IPS DF 6.9 (cell line): ENCODE measurements around the gene FBXO39.

ENCODE experiments used
- DNase-seq: peaks from one replicate; pipeline ENCODE4 v3.0.0-alpha.2; 2013; ENCODE audit warnings: low read depth, low spot score
- H3K27ac ChIP-seq: one replicate; pipeline ENCODE4 v1.5.1; 2013; ENCODE audit warnings: low read length, control low read depth
- H3K27me3 ChIP-seq: 2 replicates; pipeline ENCODE4 v1.6.1; 2013; ENCODE audit warnings: mild to moderate bottlenecking, low read length; ENCODE audit not compliant: control insufficient read depth, insufficient read depth
- H3K36me3 ChIP-seq: 2 replicates; pipeline ENCODE4 v1.6.1; 2013; ENCODE audit warnings: low read length; ENCODE audit not compliant: control insufficient read depth, insufficient read depth
- H3K4me1 ChIP-seq: 2 replicates; pipeline ENCODE4 v1.6.1; 2013; ENCODE audit warnings: low read length; ENCODE audit not compliant: control insufficient read depth, insufficient read depth
- H3K4me3 ChIP-seq: 2 replicates; pipeline ENCODE4 v1.5.1; 2013; ENCODE audit warnings: mild to moderate bottlenecking, low read length
- H3K9me3 ChIP-seq: 2 replicates; pipeline ENCODE4 v1.6.1; 2013; ENCODE audit warnings: low read length, inconsistent platforms; ENCODE audit not compliant: control insufficient read depth, insufficient read depth
- WGBS: extraction: QIAGEN DNeasy Blood & Tissue Kit; methylation state at CpG from one replicate; pipeline ENCODE4 v1.1.7; 2013; ENCODE audit warnings: mixed read lengths, missing lambda C conversion rate; ENCODE audit not compliant: insufficient read length, insufficient coverage; 5-methylcytosine and 5-hydroxymethylcytosine counted together

The FBXO39 gene

GRCh38 chr17:6787081-6787693 lies 11.2 kb downstream of the FBXO39 start:
- Histone ChIP-seq H3K9me3 (no peaks in the 10 kb centered on the region), H3K4me3 (no peak overlapping the region), H3K27ac (no peak overlapping the region), H3K27me3 (no peaks in the 10 kb centered on the region), H3K36me3 (no peaks in the 10 kb centered on the region), H3K4me1 (no peaks in the 10 kb centered on the region)
- WGBS: no CpG with 5 or more reads among the region's 10 CpGs
- no peak for DNase-seq

GRCh38 chr17:6789146-6789545 lies 13.1 kb downstream of the FBXO39 start:
- Histone ChIP-seq H3K27me3 (no peaks in the 10 kb centered on the region), H3K36me3 (no peaks in the 10 kb centered on the region), H3K9me3 (no peaks in the 10 kb centered on the region), H3K27ac (no peak overlapping the region), H3K4me3 (no peak overlapping the region), H3K4me1 (no peaks in the 10 kb centered on the region)
- WGBS: no CpG with 5 or more reads among the region's 4 CpGs
- DNase-seq: no peak

DNA sequence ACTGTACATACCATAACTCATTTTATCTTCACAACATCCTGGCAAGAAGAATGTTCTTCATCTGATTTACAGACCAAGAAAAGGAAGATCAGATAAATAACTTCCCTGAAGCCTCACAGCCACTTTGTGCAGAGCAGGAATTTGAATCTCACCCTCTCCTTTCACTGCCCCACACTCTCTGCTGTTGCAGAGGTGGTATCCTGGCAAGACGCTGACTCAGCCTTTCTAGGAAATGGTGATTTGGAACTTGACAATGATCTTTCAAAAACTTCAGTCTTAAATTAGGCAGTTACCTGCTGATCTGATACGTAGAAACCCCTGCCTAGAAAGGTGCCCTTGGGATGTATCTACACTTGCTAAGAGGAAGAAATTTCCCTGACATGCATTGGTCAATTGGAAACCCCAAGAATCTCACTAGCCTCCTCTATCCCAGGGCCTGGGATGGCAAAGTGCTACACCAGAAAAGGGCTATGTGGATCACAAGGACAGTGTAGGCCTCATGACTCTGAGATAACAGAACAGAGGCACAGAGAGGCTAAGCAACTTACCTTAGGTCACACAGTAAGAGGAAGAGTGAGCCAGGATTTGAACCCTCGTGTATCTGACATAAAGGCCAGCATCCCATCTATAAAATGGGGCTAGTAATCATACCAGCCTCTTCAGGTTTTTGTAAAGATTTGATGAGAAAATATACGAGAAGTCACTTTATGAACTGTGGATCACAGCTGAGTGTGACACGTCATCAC lies 17.9 kb downstream of the FBXO39 start:
- H3K9me3 ChIP-seq: no peaks in the 10 kb centered on the region
- WGBS: no CpG with 5 or more reads among the region's 5 CpGs

GRCh38 chr17:6796017-6796886 lies 20.2 kb downstream of the FBXO39 start:
- Histone ChIP-seq H3K27ac (no peak overlapping the region), H3K27me3 (no peaks in the 10 kb centered on the region), H3K36me3 (no peaks in the 10 kb centered on the region), H3K4me3 (no peak overlapping the region), H3K4me1 (peaks cover 1% of the 10 kb centered on the region; the same call in 1 of the 2 replicates), H3K9me3 (no peaks in the 10 kb centered on the region)
- DNase-seq: no peak
- no CpG with 5 or more reads among the region's 10 CpGs for WGBS

More for the DNA sequence above, 17.9 kb downstream of the FBXO39 start:
- Histone ChIP-seq H3K36me3 (no peaks in the 10 kb centered on the region), H3K27ac (no peak overlapping the region), H3K4me1 (no peaks in the 10 kb centered on the region), H3K4me3 (no peak overlapping the region), H3K27me3 (no peaks in the 10 kb centered on the region)
- no peak for DNase-seq

DNA sequence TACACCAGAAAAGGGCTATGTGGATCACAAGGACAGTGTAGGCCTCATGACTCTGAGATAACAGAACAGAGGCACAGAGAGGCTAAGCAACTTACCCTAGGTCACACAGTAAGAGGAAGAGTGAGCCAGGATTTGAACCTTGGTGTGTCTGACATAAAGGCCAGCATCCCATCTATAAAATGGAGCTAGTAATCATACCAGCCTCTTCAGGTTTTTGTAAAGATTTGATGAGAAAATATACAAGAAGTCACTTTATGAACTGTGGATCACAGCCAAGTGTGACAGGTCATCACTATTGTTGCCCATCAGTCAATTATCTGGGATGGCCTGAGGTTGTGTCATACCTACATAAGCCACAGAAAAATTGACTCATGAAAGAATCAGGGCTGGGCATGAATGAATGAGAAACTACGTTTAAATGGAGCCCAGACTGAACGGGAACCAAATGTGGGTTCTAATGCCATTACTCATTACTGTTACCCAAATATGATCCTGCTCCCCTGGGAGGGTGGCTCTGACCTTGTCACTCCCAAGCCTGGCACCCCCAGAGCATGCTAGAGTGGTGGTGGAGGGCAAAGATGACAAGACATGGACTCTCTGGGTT lies 21.0 kb downstream of the FBXO39 start:
- H3K36me3 ChIP-seq: no peaks in the 10 kb centered on the region
- peaks cover 1% of the 10 kb centered on the region; the same call in 1 of the 2 replicates for H3K4me1 ChIP-seq
- no peak overlapping the region for H3K4me3 ChIP-seq
- no peak for DNase-seq
- H3K27me3 ChIP-seq: no peaks in the 10 kb centered on the region
- no peaks in the 10 kb centered on the region for H3K9me3 ChIP-seq
- WGBS: no CpG with 5 or more reads among the region's 2 CpGs
- H3K27ac ChIP-seq: no peak overlapping the region

DNA sequence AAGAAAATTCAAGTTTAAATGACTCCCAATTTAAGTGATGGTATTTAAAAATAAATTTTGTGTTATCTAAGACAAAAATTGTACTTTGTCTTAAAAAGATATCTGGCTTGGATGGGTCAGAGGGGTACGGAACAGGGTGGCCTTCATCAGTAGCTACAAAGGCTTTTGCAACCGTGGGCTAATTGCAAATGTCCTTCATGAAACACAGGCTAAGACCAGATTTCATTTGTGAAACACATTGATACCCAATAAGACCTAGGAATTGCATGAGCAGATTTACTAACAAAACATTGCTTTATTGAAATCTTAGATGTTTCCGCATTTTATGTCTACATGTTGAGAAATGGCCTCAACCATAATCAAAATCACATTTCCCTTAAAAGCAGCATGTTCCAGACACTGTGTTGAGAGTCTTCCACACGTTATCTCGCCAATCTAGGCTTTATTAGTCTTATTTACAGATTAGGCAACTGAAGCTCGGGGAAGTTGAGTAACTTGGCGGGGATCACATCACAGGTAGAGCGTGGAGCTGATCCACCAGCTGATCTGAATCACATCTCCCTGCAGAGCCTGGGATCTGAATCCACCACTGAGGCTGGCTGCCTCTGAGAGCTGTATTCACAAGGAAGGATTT lies 21.8 kb downstream of the FBXO39 start:
- no peaks in the 10 kb centered on the region for H3K27me3 ChIP-seq
- no peaks in the 10 kb centered on the region for H3K9me3 ChIP-seq
- no peak overlapping the region for H3K27ac ChIP-seq
- DNase-seq: no peak
- H3K4me1 ChIP-seq: peaks cover 1% of the 10 kb centered on the region; the same call in 1 of the 2 replicates
- no peak overlapping the region for H3K4me3 ChIP-seq
- no CpG with 5 or more reads among the region's 8 CpGs for WGBS
- H3K36me3 ChIP-seq: no peaks in the 10 kb centered on the region

GRCh38 chr17:6799738-6800137 lies 23.7 kb downstream of the FBXO39 start:
- H3K4me1 ChIP-seq: peaks cover 1% of the 10 kb centered on the region; the same call in 1 of the 2 replicates
- H3K36me3 ChIP-seq: no peaks in the 10 kb centered on the region
- H3K27ac ChIP-seq: no peak overlapping the region
- no peak for DNase-seq
- H3K9me3 ChIP-seq: no peaks in the 10 kb centered on the region
- no peak overlapping the region for H3K4me3 ChIP-seq
- no peaks in the 10 kb centered on the region for H3K27me3 ChIP-seq
- WGBS: no CpG with 5 or more reads among the region's 6 CpGs

GRCh38 chr17:6800422-6801027 lies 24.5 kb downstream of the FBXO39 start:
- no peak overlapping the region for H3K4me3 ChIP-seq
- peaks cover 1% of the 10 kb centered on the region; the same call in 1 of the 2 replicates for H3K4me1 ChIP-seq
- H3K36me3 ChIP-seq: no peaks in the 10 kb centered on the region
- no CpG with 5 or more reads among the region's 13 CpGs for WGBS
- H3K9me3 ChIP-seq: no peaks in the 10 kb centered on the region
- no peak for DNase-seq
- no peak overlapping the region for H3K27ac ChIP-seq
- no peaks in the 10 kb centered on the region for H3K27me3 ChIP-seq

- Histone ChIP-seq H3K9me3 (no peaks in the 10 kb centered on the region), H3K36me3 (no peaks in the 10 kb centered on the region), H3K4me1 (no peaks in the 10 kb centered on the region), H3K27me3 (no peaks in the 10 kb centered on the region), H3K27ac (no peak overlapping the region), H3K4me3 (no peak overlapping the region)
- no peak for DNase-seq
- no CpG with 5 or more reads among the region's 9 CpGs for WGBS
Observed at GRCh38 chr17:6811510-6811909, 35.5 kb downstream of the FBXO39 start.
